Thyroid gland (tissue), 4 donors: Measurements from ENCODE around the gene ZNF865. TPM values are rescaled to one million over a fixed set of nuclear protein-coding genes. Genes with fewer than 3 reads are reported as not detected.

Experiments
- DNase-seq, 2 donors: peaks; one replicate each; pipeline ENCODE4 v3.0.0-alpha.2; 2019
- H3K27ac ChIP-seq, 3 donors: fragments of 200-600 bp; sonication (generic); 1 replicate in 2 of 3; 2 replicates in 1 of 3; pipeline ENCODE4 v1.5.1; 2016 to 2019; ENCODE audit warnings: mild to moderate bottlenecking in 1 of 3, moderate library complexity in 1 of 3
- H3K27me3 ChIP-seq: fragments of 200-600 bp; sonication (generic); one replicate; pipeline ENCODE4 v1.5.1; 2019
- H3K36me3 ChIP-seq, 2 donors: fragments of 200-600 bp; sonication (generic); one replicate each; pipeline ENCODE4 v1.5.1; 2016 to 2019
- H3K4me1 ChIP-seq, 2 donors: fragments of 200-600 bp; sonication (generic); one replicate each; pipeline ENCODE4 v1.5.1; 2017 to 2019
- H3K4me3 ChIP-seq, 3 donors: fragments of 200-600 bp; sonication (generic); replicated peaks in 1 of 3; 1 replicate in 2 of 3; 2 replicates in 1 of 3; pipeline ENCODE4 v1.5.1; 2016; ENCODE audit warnings: mild to moderate bottlenecking in 1 of 3
- H3K9me3 ChIP-seq: fragments of 200-600 bp; sonication (generic); one replicate; pipeline ENCODE4 v1.5.1; 2017
- CTCF ChIP-seq, 6 experiments: fragments of 200-600 bp in 3 of 6; fragments of 450-650 bp in 3 of 6; sonication (generic) in 3 of 6; IDR thresholded peaks; one replicate each; pipeline ENCODE4 v1.5.1; 2016 to 2019; ENCODE audit warnings: antibody characterized with exemption in 6 of 6, mild to moderate bottlenecking in 2 of 6, inconsistent platforms in 1 of 6, moderate library complexity in 1 of 6
- POLR2A ChIP-seq, 2 donors: fragments of 450-650 bp; IDR thresholded peaks; one replicate each; pipeline ENCODE4 v1.6.1; 2017; ENCODE audit warnings: antibody characterized with exemption in 2 of 2, mild to moderate bottlenecking in 2 of 2, moderate library complexity in 1 of 2
- WGBS, 2 donors: methylation state at CpG; one replicate each; pipeline ENCODE4 v1.1.5; 2017; 5-methylcytosine and 5-hydroxymethylcytosine counted together
- intact Hi-C: fragments of 100-400 bp; cut with DNase I; formaldehyde crosslinking; loops from one replicate; pipeline ENCODE4 v1.15.1; 2023
- total RNA-seq, 4 donors: library from RNA; depleted of rRNA; stranded (reverse); fragments of >200 nt; gene quantifications; one replicate each; pipeline ENCODE4 v1.2.3, GENCODE V29; 2016

The ZNF865 gene
- total RNA-seq, 4 donors from 2014 or later = 5.5 to 12.6 (median 9.1) TPM

GRCh38 chr19:55647732-55648584, 42.5 kb downstream of the ZNF865 start, which contains the start of gene CCDC106:
TSS of gene CCDC106 (plus strand) at chr19:55648212. CDS start at chr19:55649047, 835 bp downstream.
- intact Hi-C loops = no loop called here
- Histone ChIP-seq H3K4me3 (peak within 1 kb of the TSS; percentile 42 to 93 (median 82)), H3K9me3 (no peaks in the 10 kb centered on the region), H3K27me3 (no peaks in the 10 kb centered on the region), H3K36me3 (peaks cover 0 to 5% of the 10 kb centered on the region in 2 donors), H3K4me1 (peaks cover 25 to 35% of the 10 kb centered on the region in 2 donors), H3K27ac (peak within 1 kb of the TSS; percentile 76 to 84 (median 83))
- WGBS, 2 donors = 0 to 1% methylated on average over 4 to 35 of the region's 87 CpGs
- peak; percentile 71 to 73 for DNase-seq
- no peak for TF ChIP-seq POLR2A (IDR thresholded peaks at IDR 0.05)
- no peak for TF ChIP-seq CTCF (IDR thresholded peaks at IDR 0.05)

GRCh38 chr19:55648585-55649267, 43.3 kb downstream of the ZNF865 start:
- H3K9me3 ChIP-seq = no peaks in the 10 kb centered on the region
- DNase-seq = no peak
- peak overlapping the region; percentile 42 to 93 (median 82) for H3K4me3 ChIP-seq
- H3K27ac ChIP-seq = peak overlapping the region; percentile 76 to 84 (median 83)
- H3K36me3 ChIP-seq = peaks cover 0 to 5% of the 10 kb centered on the region in 2 donors
- H3K27me3 ChIP-seq = no peaks in the 10 kb centered on the region
- no peak for TF ChIP-seq CTCF (IDR thresholded peaks at IDR 0.05)
- no peak for TF ChIP-seq POLR2A (IDR thresholded peaks at IDR 0.05)
- intact Hi-C loops = no loop called here
- WGBS, 2 donors = 24 to 25% methylated on average over 15 to 19 of the region's 25 CpGs
- peaks cover 29 to 35% of the 10 kb centered on the region in 2 donors for H3K4me1 ChIP-seq

- Histone ChIP-seq H3K9me3 (no peaks in the 10 kb centered on the region), H3K27me3 (no peaks in the 10 kb centered on the region), H3K27ac (no peak overlapping the region), H3K36me3 (peaks cover 0 to 5% of the 10 kb centered on the region in 2 donors), H3K4me1 (peaks cover 22 to 29% of the 10 kb centered on the region in 2 donors), H3K4me3 (peak overlapping the region in 1 of 3 donors; percentile 93)
- no peak for TF ChIP-seq CTCF (IDR thresholded peaks at IDR 0.05)
- TF ChIP-seq POLR2A (IDR thresholded peaks at IDR 0.05) = no peak
- intact Hi-C loops = loop anchor here (10.0 kb wide), 1 partner anchor 265 kb away; the partner anchor contains the start of genes RPL28 and TMEM238
- no peak for DNase-seq
- 81 to 91% methylated on average over 14 to 17 of the region's 17 CpGs for WGBS, 2 donors
Measured at GRCh38 chr19:55649268-55650125, 44.0 kb downstream of the ZNF865 start.

- TF ChIP-seq CTCF (IDR thresholded peaks at IDR 0.05) (no peak), POLR2A (IDR thresholded peaks at IDR 0.05) (no peak)
- peaks cover 22 to 25% of the 10 kb centered on the region in 2 donors for H3K4me1 ChIP-seq
- H3K27me3 ChIP-seq = no peaks in the 10 kb centered on the region
- no peaks in the 10 kb centered on the region for H3K9me3 ChIP-seq
- WGBS, 2 donors = 91 to 92% methylated on average over 4 of the region's 4 CpGs
- no peak overlapping the region for H3K27ac ChIP-seq
- DNase-seq = no peak
- intact Hi-C loops = loop anchor here (10.0 kb wide), 1 partner anchor 265 kb away; the partner anchor contains the start of genes RPL28 and TMEM238
- H3K4me3 ChIP-seq = no peak overlapping the region
- peaks cover 0 to 5% of the 10 kb centered on the region in 2 donors for H3K36me3 ChIP-seq
Measured at GRCh38 chr19:55650126-55650557, 44.7 kb downstream of the ZNF865 start.
